ENCODE measurements around the gene SERPINE1.

GRCh38 chr7:101087334-101088068 lies 39.4 kb upstream of the SERPINE1 start:
- TF ChIP-seq RAD21 (IDR thresholded peaks at IDR 0.05; ENCODE audit: low read depth) (no peak), CTCF (IDR thresholded peaks at IDR 0.05 in 2 of 3, conservative IDR thresholded peaks at IDR 0.05 in 1 of 3; ENCODE audit: borderline replicate concordance in 1 of 3, insufficient read depth in 1 of 3, low read depth in 2 of 3, low read length in 2 of 3) (no peak), YY1 (IDR thresholded peaks at IDR 0.05; ENCODE audit: extremely low read depth, insufficient replicate concordance, low read depth, low read length) (no peak), TCF7L2 (IDR thresholded peaks at IDR 0.05; ENCODE audit: borderline replicate concordance, extremely low read depth, insufficient read depth, insufficient read length) (no peak), EZH2phosphoT487 (IDR thresholded peaks at IDR 0.05; ENCODE audit: borderline replicate concordance) (no peak), ZNF274 (IDR thresholded peaks at IDR 0.05; ENCODE audit: low read depth, low read length) (no peak), EZH2 (IDR thresholded peaks at IDR 0.05) (no peak), POLR2A (IDR thresholded peaks at IDR 0.05; ENCODE audit: borderline replicate concordance, extremely low read depth, insufficient read depth, insufficient read length) (no peak), JUND (IDR thresholded peaks at IDR 0.05) (no peak), MAX (IDR thresholded peaks at IDR 0.05) (no peak), EGR1 (IDR thresholded peaks at IDR 0.05; ENCODE audit: low read depth) (no peak), SRF (IDR thresholded peaks at IDR 0.05; ENCODE audit: low read depth) (no peak)
